Activated CD8-positive, alpha-beta memory T cell treated with anti-CD3 and anti-CD28 coated beads, Interleukin-2, amount 50 U/mL, for 4 hours (primary cell): ENCODE measurements around the gene ZNF189.
"Not testable (repeated sequence)": the region's sequence is repeated elsewhere in the genome, so short reads cannot be mapped to it uniquely, and the experiment has no call there.

Source experiments
- DNase-seq: peaks from one replicate; pipeline ENCODE4 v3.0.0-alpha.2; 2020

ZNF189 gene

DNA sequence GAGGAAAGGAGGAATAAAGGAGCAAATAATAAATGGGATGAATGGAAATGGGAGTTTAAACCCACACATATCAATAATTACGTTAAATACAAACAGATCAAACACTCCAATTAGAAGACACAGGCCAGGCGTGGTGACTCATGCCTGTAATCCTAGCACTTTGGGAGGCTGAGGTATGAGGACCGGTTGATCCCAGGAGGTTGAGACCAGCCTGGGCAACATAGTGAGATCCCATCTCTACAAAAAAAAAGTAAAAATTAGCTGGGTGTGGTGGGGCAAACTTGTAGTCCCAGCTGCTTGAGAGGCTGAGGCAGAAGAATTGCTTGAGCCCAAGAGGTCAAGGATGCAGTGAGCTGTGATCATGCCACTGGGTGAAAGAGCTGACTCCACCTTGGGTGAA is 17.5 kb upstream of the ZNF189 start:
- DNase-seq = no peak

DNA sequence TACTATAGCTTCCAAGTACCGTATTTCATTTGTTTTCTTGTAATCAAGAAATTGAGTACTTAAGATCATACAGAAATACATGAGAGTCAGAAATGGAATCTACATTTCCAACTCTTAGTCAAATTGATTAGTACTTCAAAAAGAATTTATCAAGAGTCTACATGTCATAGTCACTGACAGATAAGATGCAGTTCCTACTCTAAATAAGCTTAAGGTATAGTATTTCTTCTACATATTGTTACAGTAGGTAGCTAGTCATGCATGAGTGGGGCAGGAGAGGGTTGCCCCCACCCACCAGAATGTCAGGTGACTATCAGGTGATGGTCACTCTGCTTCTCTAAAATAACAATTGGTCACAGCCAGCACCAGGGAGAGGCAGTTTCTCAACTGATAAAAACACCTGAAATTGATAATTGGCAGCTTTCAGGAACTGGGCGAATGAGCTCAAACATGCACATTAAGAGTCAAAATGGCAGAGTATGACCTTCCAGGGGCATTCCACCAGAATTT is 16.8 kb upstream of the ZNF189 start:
- DNase-seq = no peak

DNA sequence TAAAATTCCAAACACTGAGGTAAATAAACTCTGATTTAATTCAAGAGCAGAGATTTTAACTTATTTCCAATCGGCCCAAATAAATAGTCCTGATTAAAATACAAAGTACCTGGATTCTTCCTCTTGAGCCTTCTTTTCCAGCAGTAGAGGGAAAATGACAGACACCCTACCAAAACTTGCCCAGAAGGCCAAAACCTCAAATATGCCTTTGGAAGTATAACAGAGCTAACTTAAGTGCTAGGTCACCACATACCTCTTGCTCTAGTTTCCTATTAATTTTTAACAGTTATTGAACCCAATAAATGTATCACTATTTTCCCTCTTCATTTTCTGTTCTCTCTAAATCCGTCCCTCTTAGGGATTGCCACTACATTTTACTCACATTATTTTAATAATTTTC is 15.3 kb upstream of the ZNF189 start:
- DNase-seq = no peak

DNA sequence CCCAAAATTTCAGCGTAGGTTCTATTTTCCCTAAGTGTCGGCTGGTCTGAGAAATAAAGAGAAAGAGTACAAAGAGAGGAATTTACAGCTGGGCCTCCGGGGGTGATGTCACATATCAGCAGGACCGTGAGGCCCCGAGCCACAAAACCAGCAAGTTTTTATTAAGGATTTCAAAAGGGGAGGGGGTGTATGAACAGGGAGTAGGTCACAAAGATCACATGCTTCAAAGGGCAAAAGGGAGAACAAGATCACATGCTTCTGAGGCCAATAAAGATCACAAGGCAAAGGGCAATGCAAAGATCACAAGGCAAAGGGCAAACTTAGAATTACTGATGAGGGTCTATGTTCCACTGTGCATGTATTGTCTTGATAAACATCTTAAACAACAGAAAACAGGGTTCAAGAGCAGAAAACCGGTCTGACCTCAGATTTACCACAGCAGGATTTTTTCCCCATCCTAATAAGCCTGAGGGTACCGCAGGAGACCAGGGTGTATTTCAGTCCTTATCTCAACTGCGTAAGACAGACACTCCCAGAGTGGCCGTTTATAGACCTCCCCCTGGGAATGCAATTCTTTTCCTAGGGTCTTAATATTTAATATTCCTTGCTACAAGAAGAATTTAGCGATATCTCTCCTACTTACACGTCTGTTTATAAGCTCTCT is 13.6 kb upstream of the ZNF189 start, which contains the start of gene BAAT:
TSS of gene BAAT (minus strand) at position 134 of the 664 bp plus-strand sequence. CDS start 13,602 bp downstream, outside the sequence.
- not testable (repeated sequence) for DNase-seq

DNA sequence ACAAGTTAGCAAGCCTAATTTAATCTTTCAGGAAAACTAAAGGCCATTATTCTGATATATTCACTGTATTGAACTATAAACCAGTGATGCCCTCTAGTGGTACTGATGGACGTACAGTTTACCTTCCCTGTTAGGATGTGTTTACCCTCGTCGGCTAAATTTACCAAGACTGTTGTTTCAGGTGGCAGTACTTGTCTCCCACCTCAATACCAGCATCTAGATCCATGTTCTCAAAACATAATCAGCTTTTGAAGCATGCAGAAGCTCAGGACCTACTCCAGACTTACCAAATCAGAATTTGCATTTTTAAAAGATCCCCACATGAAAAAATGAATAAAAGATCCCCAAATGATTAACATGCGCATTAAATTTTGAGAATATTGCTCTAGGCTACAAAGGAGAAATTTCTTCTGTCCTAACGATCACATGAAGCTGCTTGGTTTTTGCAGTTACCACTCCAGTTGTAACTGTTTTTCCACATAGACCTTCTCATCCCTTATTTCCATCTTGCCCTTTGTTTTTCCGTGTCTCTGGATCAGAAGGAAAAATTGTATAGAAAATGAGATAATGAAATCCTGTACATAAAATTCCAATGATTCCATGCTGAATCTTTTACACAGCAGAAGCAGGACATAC is 10.7 kb upstream of the ZNF189 start:
- no peak for DNase-seq

DNA sequence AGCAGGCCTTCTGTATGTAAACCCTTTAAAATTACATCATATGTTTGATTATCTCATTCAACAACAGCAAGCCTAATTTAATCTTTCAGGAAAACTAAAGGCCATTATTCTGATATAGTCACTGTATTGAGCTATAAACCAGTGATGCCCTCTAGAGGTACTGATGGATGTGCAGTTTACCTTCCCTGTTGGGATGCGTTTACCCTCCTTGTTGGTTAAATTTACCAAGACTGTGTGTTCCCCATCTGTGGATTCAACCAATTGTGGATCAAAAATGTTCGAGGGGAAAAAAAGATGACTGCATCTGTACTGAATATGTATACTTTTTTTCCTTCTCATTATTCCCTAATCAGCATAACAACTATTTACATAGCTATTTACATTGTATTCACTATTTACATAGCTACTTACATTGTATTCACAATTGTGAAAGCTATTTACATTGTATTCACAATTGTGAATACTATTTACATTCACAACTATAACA is 10.1 kb upstream of the ZNF189 start:
- DNase-seq = no peak

DNA sequence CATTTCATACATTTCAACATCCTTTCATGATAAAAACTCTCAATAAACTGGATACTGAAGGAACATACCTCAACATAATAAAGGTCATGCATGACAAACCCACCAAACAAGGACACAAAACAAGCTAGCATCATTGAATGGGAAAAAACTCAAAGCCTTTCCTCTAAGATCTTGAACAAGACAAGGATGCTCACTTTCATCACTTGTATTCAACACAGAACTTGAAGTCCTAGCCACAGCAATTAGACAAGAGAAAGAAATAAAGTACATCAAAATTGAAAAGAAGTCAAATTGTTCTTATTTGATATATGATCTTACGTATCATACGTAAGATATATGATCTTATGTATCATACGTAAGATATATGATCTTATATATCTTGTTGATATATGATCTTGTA is 5.5 kb upstream of the ZNF189 start:
- DNase-seq = no peak

DNA sequence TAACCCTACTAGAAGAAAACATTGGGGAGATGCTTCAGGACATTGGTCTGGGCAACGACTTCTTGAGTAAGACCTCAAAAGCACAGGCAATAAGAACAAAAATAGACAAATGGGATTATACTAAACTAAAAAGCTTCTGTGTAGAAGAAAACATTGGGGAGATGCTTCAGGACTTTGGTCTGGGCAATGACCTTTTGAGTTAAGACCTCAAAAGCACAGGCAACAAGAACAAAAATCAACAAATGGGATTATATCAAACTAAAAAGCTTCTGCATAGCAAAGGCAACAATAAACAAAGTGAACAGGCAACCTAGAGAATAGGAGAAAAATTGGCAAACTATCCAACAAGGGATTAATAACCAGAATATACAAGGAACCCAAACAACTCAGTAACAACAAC is 4.0 kb upstream of the ZNF189 start:
- DNase-seq = no peak

DNA sequence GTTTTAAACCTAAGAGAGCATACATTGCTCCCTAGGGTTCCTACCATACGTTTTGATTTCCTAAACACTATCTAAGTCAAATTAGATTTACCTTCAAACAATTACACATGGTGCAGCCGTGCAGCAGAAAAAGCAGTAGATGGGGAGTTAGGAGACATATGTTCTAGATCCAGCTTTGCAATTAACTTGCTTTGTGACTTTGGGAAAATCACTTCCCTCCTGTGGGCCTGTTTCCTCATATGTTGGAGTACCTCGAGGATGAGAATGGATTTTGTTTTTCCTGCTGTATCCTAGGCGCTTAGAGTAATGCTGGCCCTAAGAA is 944 bp upstream of the ZNF189 start:
- no peak for DNase-seq

DNA sequence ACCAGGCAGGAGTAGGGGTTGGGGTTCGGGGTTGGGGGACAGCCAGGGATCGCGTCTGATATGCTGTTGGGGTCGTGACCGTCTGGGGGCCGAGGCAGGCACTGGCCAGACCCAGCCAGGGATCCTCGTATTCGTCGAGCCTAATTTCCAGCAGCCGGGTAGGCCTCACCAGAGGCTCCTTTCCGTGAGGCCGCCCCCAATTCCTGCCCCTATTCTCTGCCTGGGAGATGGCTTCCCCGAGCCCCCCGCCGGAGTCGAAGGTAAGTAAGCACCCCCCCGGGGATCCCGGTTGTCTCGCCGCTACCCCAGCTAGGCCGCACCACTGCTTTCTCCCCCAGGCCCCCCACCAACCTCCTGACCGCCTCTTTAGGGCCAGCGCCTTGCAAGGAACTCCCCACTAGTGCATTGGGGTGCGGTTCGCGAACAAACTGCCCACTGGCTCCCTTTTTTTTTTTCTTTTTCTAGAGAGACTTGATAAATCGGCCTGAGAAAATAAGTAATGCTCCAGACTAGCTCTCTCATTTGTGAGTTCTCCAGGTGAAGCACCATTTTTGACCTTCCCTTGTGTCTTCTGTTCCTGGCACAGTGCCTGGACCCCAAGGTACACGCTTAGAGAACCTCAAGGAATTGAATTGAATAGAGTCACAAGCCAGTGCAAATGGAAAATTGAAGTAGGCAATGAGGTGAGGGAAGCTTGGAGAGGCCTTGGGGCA is 435 bp downstream of the ZNF189 start:
- DNase-seq = no peak

DNA sequence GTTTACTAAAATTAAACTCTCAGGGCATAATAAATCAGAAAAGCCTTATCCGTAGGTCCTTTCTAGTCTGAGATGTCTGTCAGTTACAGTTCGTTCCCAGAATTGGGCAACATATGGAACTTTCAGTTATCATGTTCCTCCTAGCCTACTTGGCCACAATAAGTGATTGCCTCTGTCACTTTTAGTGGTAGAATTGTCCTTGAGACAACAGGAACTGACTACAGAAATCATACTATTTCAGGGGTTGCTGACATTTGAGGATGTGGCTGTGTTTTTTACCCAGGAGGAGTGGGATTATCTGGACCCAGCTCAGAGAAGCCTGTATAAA is 956 bp downstream of the ZNF189 start:
- no peak for DNase-seq

DNA sequence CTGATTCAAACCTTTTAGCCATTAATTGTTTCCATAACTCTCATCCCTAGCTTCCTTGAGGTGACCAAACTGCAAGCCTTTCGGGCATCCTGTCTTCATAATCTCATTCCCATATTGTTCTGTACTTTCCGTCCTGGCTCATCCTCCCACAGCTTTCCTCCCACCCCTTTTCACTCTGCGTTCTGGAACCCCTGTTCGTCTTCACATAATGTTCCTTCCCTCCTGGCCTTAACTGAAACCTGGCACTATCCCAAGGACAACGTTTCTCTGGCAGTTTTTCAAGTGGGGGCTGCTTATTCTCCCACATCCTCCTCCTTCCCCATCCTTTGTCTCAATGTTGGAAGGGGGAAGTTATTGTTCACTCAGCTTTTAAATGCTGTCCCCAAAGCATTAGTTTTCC is 1.5 kb downstream of the ZNF189 start:
- no peak for DNase-seq

DNA sequence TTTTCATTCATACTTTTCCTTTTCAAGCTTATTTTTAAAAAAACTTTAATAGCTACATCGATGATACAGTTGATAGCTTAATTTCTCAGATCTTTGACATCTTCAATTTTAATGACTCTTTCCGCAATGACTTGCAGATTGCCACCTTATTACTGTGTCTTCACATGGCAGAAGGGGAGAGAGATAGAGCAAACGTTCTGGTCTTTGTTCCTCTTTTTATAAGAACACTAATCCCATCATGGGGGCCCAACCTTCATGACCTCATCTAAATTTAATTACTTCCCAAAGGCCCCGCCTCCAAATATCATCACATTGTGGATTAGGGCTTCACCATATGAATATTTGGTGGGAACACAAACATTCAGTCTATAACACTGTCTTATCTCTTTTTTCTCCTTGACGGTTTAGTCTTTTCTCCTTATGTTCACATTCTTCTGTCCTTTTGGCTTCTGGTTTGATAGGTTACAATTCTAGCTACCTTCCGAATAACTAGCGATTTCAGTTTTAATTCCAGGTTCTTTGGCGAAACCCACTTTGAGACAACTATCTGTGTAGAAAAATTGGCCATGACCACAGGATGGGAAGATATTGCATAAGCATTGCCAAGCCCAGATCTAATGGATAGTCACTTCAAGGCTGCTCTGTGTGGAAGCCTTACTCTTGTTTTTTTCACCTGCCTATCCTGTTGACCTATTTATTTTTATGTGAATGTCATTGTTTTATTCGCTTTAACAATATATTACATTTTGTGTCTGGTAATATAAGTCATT is 5.0 kb downstream of the ZNF189 start:
- DNase-seq = no peak

DNA sequence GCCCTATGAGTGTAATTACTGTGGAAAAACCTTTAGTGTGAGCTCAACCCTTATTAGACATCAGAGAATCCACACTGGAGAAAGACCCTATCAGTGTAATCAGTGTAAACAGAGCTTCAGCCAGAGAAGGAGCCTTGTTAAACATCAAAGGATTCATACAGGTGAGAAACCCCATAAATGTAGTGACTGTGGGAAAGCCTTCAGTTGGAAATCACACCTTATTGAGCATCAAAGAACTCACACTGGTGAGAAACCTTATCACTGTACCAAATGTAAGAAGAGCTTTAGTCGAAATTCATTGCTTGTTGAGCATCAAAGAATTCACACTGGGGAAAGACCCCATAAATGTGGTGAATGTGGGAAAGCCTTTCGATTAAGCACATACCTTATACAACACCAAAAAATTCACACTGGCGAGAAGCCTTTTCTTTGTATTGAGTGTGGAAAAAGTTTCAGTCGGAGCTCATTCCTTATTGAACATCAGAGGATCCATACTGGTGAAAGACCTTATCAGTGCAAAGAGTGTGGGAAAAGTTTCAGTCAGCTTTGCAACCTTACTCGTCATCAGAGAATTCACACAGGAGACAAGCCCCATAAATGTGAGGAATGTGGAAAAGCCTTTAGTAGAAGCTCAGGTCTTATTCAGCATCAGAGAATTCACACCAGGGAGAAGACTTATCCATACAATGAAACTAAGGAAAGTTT is 9.9 kb downstream of the ZNF189 start:
- no peak for DNase-seq

DNA sequence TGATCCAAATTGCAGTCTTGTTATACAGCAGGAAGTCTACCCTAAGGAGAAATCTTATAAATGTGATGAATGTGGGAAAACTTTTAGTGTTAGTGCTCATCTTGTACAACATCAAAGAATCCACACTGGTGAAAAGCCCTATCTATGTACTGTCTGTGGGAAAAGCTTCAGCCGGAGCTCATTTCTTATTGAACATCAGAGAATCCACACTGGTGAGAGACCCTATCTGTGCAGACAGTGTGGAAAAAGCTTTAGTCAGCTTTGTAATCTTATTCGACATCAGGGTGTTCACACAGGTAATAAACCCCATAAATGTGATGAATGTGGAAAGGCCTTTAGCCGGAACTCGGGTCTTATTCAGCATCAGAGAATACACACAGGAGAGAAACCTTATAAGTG is 10.4 kb downstream of the ZNF189 start:
- DNase-seq = no peak

DNA sequence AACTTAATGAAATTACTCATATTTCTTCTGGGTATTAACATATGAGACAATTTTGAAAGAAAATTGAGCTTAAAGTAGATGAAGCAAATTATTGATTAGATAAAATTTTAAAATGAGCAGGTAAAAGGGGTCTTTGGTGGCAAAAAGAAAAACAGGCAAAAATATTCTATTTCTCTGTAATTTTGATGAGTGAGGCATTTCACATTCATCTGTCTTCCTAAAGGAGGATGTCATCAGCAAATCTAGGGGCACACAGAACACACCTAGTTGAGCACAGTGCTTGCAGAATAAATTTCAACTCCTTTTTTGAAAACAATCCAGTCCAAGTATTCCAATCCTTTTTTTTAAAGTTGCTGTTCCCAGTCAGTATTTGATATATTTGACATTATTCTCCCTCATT is 16.2 kb downstream of the ZNF189 start:
- DNase-seq = no peak

DNA sequence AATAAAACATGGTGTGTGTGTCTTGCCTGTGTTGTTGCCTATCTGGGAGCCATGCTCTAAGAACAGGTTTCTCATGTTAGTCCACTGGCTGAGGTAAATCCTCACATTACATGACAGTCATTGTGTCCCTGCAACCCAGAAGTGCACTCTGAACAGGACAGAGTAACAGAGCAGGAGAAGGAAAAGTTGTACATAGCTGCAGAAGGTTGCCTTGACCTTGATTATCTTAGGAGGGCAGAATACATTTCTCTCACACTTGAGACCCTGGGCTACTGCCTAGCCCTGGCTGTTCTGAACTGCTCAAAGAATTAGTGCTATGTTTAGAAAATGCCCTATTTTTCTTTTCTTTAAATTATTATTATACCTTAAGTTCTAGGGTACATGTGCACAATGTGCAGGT is 16.9 kb downstream of the ZNF189 start:
- DNase-seq = no peak

DNA sequence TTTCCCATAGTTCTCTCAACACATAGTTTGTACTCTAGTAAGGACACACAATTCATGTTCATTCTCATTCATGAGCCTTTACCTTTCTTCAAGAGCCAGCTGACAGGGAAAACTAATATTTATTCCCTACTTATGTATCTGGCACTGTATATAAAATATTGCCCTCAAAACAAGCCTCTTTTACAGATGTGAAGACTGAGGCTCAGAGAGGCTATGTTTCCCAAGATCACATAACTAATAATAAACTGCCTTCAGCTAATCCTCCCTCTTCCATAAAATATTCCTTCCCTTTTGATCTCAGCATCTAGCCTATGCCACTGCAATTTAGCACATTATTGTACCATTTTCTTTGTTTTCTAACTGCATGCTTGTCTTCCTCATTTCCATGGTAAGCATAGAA is 18.7 kb downstream of the ZNF189 start:
- no peak for DNase-seq

DNA sequence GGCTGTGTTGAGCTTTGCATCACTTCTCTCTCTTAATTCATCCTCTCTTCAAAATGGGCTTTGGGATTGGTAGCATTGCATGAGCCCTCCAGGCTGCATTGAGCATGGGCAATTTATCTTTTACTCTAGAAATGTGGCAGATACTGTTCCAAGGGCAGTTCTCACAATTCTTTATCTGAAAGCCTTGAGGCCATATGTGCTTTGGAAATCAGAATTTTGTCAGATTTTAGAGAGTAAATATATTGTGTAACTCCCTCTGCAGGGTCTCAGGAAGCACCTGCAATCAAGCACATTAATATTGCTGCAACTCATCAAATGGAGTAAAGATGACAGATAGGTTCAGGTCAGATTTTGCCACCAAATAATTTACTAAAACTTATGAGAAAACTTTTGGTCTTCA is 19.3 kb downstream of the ZNF189 start:
- no peak for DNase-seq

DNA sequence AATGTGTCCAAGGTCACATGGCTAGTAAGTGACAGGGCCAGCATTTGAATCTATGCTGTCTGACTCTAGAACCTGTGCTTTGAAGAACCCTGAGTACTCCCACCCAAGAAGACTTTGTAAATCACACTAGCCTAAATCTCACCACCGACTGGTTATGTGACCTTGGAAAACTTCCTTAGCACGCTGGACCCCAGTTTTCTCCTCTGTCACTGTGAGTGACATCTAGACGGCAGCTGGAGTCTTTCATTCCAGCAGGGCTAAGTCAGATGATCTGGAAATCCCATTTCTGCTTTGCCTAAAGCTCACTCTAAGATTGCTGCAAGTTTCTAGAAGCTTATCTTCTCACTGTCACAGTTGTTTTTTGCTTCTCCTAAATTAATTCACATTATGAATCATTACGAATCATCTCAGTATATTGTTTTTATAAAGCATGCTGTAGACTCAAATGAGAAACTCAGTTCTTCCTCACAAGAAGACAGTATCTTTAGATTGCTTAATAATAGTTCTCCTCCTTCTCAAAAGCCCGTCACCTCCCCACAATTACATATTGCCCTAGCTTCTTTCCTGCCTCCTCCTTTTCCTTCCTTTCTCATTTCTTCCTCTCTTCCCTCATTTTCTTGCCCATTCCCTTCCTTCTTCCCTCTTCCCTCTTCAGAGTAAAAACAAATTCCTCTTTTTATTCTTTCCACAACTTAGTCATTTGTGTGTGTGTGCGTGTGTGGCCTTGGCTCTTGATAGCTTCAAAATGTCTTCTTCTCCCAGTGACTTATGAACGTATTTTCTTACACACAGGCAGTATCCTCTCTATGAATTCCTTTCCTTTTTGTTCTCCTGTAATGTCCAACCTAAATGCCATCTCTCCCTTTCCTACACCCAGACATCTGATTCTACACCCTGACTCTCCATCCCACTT is 20.1 kb downstream of the ZNF189 start:
- DNase-seq = no peak

DNA sequence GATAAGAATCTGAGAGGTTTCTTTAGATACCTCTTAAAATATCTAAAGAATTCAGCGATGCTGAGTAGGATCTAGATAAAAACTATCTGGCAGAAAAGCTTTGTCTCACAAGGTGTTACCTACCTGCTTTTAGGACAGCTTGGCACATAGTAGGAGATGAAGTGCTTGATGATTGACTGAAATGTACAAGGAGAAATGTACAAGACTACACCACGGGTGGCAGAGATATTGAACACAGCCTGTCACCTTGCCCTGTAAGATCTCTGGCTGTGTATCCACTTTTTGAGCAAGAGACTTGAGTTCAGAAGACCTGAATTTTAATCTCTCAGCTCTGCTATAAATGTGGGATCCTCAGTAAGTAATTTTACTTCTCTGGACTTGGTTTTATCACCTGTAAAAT is 21.2 kb downstream of the ZNF189 start:
- DNase-seq = no peak

DNA sequence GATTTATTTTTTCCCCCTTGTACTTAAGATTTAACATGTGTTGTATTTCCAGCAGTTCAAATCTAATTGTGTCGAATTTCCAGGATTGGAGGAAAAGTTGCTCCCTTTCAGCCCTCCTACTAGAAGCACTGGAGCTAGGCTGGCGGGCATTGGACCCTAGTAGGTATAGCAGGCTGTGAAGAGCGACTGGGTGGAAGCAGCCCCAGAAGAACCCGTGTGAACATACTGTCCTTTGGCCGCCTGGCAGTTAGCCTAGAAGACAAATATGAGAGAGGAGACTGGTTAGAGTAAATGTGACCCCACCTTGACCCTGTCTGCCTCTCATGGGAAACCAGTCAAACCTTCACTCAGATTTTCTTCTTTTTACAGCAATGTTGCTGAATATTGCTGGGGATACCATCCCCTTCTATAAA is 23.0 kb downstream of the ZNF189 start:
- DNase-seq = no peak
